GM21360 (cell line): ENCODE data around the gene TEX48.

Experiments used
- ATAC-seq: cut with Tn5 transposase; IDR thresholded peaks from one replicate; pipeline ENCODE4 v1.9.1; 2021; ENCODE audit warnings: mild to moderate bottlenecking, moderate library complexity; ENCODE audit not compliant: unreplicated experiment

The TEX48 gene

DNA sequence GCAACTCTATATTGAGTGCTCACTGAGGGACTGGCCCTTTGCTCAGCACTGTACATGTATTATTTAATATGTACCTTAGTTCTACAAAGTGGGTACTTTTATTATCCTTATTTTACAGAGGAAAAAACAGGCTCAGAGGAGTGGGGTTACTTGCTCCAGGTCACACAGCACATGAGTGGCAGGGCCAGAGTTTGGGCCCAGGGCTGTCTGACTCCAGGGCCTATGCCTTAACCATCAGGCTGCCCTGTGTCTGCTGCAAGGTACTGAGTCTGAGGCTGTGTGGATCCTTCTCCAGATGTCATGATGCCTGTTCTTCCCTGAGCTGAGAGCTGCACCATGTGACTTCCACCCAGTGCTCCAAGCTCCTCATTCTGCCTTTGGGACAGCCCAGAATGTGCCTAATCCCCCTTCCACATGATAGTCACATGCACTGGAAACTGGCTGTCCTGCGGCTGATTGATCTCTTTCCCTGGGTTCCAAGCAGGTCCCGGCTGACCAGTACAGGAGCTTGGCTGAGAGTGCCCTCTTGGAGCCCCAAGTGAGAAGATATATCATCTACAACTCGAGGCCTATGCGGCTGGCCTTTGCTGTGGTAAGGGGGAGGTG is 55.5 kb downstream of the TEX48 start:
- no peak for ATAC-seq

DNA sequence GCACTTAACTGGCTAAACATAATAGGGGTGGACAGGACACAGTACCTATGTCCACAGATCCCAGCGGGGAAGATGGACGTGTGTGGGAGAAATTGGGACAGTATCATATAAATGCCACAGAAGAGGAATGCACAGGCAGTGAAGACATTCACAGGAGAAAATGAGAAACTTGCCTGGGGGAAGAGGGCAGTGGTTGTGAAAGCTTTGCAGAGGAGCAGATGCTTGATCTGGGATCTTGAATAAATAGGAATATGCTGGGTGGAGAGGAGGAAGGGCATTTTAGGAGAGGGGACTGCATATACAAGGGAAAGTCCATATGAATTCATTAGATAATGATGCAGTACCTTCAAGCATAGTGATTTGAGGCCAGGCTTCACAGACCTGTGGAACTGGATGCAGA is 57.3 kb downstream of the TEX48 start:
- ATAC-seq, result no peak

DNA sequence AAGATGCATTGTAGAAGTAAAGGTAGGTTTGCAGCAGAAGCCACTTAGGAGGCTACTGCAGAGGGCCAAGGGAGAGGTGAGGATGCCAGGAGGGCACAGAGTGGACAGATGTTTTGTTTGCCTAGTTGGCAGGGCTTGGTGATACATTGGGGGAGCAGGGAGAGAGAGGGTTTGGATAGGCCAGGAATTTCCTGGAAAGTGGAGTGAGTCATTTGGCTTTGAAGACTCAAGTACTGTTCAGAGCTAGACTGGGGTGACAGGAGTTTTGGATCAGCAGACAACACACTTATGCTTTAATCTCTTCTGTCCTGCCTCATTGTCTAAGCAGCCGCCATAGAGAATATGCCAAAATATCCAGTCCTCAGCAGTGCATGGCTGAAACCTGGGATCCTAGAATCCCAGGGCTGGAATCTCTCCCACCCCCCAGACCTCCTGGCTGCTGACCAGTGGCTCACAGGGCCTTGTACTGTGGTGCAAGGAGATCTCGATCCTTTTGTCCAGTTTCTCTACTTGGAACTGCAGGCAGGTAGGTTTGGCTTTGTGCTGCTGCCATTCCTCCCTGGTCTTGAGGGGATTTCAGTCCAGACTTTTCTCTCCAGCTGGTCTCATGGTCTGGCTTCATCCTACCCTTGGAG is 59.9 kb downstream of the TEX48 start:
- ATAC-seq, result no peak

DNA sequence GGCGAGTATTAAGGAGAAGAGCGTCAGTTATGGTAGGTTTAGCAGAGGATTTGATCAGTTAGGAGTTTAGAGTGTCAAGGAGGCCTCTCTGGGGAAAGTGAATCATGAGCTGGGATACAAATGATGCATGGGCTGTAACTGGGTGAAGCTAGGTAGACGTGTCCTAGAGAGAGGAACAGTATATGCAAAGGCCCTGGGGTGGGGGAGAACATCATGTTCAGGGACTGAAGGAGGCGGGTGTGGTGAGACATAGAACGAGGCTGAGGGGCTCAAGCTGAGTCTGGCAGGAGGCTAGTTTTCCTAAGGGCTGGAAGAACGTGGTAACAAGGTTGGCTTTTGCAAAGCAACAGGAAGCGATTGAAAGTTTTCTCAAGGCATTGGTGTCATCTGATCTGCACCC is 60.4 kb downstream of the TEX48 start:
- ATAC-seq, result no peak

DNA sequence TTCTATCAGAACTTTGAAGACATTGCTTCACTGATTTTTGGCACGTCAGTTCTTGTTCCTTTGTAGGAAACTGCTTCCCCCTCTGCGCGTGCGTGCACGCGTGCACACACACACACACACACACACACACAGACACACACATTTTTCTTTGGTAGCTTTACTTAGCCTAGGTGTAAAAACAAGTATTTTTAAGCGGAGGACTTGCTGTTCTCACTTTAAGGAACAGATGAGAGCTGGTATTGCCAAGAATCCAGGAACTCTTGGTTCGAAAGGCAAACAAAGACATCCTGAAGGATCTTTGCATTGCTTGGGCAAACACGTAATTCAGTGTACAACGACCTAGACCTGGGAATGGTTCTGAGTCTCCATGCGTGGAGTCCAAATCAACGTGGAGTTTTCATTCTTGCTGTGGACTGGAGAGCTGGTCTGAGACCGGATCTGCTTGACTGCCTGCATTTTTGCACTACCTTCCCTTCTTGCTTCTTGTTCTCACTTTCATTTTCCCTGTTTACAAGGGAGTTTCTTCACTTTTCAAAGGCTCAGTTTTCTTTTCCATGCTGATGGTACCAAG is 62.7 kb downstream of the TEX48 start:
- ATAC-seq, result peak; percentile 49

DNA sequence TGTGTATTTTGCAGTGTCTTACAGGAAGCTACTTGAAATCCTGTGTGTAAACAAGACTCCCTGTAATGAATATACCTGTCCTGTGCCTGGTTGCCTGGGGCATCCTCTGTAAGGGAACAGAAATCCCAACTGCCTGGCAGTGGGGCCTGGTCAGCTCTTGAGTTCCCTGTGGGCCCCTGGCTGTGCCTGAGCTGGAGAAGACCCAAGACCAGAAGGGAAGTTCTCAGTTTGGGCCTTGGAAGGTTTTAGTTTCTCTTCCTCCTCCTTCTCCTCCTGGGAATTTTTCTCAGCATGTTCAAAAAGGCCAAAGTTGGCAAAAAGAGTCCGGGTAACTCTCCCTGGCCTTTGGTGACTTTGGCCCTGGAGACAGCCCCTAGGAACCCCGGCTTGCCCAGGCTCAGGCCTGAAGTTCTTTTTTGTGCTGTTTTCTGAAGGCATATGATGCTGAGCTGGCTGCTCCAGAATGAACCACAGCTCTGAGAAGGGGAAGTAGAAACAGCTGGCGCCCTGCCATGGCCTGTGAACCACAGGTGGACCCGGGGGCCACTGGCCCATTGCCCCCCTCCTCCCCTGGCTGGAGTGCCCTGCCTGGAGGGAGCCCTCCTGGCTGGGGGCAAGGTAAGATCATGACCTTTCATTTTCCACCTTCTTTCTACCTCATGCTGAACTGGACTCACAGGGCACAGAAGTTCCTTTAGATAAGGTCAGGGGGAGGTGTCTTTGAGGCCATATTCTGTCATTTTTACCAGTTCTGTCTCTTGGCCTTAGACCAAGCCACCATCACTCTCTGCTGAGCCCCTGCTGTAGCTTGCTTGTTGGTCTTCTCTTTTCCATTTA is 65.1 kb downstream of the TEX48 start:
- peak; percentile 56 for ATAC-seq
